Fibroblast of skin of back (primary cell): ENCODE measurements around the gene PRKN.

Experiments
- DNase-seq: peaks from one replicate; pipeline ENCODE4 v3.0.0-alpha.2; 2013

The PRKN gene

DNA sequence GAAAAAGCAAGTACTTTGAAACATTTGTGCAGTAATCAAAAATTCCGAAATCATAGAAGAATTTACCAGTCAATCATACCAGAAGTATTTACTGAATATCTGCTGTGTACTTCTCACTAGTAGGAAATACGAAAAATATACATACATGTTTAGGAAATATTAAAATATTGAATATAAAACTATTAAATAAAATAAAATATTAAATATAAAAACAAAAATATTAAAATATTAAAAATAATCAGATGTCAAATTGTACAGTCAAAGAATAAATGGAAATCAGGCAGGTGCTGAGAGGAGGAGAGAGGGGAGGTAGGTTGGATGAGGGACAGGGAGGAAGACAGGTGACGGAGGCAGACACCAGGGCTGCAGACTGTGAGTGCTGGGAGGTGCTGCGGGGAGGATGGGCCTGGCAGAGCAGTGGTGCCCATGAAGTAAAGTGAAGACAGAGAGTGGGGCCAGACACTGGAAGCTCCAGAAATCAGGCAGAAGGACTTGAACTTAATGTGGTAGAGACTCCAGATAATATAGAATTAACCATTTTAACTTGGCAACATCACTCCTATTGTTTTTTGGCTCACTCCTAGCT, 55.9 kb downstream of the PRKN start:
- no peak for DNase-seq

DNA sequence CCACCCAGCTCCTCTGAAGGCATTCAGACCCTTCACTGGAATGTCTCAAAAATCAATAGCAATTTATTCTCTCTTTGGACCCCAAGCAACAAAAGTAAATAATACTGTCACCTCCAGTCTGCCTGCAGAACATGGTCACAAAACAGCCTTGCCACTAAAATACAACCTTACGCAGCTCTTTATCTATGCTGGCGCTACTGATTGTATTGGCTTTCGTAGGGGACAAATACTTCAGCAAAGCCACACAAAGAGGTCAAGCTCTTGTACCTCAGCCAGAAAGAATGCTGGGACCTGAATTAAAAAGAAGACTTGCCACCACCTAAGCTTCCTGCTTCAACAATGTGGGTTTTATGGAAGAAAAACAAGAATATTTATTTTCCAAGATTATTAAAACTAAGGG, 57.2 kb downstream of the PRKN start:
- no peak for DNase-seq

DNA sequence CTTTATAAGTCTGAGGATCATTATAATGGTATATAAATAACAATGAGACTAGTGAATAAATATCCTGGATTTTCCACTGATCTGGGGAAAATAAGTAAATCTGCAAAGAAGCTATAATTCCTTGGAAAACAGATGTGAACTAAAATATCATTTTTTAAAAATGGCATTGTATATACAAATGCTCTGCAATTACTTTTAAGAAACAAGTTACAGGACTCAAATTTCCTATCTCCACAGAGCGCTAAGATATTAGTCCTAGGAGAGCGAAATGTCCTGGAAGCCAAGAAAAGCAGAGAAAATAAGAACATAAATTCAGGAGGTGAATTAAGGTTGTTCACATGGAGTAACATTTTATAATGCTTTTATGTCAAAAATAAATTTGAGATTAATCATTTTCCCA, 61.3 kb downstream of the PRKN start:
- no peak for DNase-seq

DNA sequence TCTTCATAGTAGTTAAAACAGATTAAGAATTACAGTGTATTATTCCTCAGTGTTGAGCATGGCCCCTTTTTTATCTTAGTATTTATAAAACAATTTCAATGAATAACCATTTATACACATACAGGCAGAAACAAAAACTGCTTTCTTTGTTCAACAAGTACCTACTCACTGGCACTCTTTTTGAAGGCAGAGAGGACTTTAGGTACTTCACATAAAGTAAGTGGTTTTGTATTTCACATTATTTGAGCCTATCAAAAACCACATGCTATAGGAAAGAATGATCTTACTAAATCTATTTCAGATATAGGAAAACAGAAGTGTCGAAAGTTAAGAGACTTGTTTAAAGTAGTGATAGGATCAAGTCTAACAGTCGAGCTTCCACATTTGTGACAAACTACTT, 73.8 kb downstream of the PRKN start:
- DNase-seq, result no peak

DNA sequence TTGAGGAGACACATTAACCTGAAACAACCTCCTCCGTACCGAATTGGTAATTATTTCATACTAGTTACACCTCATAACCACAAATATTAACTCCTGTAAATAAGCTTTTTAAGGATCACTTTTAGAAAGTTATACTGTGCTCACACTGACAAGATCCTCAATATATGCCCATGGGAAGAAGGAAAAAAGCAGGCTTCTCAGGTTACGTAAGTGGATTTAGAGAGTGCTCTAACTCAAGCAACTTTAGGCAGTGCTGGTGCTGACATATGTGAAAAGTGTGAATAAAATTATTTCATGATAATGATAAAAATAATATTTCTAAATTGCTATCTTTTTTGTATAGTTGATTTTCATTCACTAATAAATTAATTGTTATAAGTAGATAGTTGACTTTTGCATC, 76.1 kb downstream of the PRKN start:
- DNase-seq, result no peak

DNA sequence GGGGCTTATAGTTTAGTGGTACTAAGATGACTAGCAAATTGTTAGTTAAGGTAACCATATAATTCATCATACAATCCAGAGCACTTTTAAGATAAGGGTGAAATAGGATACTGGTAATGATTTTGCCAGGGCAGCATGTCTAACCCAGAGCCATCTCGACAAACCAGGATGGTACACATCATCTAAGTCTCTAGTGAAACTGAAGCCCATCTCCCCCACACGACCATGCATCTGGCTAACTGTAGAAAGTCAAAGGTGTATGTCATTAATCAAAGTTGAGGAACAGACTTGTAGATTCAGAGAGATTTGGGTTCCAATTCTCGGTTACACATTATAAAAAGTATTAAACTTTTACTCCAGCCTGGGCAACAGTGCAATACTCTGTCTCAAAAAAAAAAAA, 78.3 kb downstream of the PRKN start:
- DNase-seq, result no peak

DNA sequence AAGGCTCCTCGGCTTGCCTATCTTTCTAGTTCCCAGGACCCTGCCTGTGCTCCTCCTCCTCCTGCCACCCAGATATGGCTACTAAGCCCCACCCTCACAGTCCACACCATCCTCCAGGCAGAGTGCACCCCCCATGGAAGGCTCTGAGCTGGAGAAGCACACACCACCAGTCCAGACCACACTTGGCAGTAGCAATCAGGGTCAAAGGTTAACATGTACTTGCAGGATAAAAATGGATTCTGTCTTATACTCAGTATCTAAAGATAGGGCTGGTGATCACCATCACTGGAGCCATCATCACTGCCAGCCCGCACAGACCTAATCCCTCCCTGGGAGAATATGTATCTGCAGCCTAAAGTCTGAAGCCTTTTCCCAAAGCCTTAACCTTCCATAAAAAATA, 83.4 kb downstream of the PRKN start:
- no peak for DNase-seq

DNA sequence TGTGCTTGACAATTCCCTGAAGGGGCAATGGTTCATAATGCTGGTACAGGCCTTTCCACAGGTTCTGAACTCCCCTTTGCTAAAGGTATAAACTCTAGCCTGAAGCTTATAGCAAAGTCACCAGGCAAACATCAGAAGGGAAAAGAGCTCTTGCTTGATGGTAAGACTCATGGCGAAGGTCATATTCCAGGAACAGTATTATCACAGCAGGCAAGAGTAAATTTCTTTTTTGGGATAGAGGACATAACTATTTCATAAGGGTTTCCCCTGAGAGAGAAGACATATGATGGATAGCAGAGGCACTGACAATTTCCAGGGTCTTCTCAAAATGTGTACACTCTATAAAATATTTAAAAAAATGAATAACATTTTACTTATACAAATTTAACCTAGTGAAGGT, 86.8 kb downstream of the PRKN start:
- DNase-seq, result no peak

DNA sequence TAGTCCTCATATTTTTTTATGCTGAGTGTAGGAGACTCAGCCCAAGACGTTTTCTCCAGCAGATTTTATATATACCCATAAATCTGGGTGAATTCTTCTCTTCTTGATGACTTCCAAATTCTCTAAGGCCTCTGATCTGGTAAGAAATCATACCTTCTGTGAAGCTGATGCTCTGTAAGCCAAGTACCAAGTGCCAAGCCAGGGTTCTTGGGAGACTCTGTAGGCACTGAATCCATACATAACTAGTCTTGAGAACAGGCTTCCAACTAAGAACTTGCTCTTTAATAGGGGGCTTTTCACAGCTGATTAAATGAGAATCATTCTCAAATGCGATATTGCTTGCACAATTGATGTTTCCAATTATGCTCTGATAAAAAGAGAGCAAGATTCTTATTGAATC, 87.6 kb downstream of the PRKN start:
- no peak for DNase-seq

DNA sequence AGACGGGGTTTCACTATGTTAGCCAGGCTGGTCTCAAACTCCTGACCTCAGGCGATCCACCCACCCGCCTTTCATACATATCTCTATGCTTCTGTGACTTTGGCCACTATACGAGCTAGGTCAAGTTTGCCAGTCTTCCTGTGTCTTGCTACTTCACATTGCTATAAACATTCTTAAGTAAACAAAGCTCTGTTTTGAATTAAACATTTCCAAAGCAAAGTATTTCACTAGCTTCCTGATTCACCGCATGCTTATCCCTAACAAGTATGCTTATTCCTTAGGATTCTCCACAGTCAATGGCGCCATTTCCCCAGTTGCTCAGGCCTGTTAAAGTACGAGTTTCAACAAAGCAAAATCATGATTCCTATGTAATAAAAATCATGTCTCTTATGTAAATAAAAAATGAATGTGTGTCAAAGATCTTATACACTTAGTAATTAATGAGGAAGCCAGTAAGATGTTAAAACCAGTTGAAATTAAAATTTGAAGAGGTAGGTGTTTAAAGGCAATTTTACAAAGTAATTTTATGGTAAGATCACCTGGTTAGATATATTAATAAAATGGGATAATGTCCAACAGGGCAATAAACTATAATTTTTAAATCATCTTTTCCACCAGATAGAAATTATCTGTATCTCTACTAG, 88.5 kb downstream of the PRKN start:
- peak; percentile 5 for DNase-seq

DNA sequence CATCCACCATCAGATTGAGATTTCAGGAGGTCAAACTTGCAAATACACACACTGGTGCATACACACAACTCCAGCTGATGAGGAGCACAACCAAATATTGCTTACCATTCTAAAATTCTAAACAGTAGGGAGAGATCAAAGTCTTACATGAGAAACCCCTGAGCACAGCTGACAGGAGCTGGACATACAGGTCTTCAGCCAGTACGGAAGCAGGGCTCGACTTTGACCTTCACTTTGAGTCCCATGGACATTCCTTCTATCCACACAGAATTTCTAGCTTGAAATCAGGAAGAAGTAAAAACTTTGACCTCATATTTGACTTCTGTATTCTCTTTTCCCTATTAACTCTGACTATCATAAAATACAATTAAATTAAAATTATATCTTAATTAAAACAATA, 90.2 kb downstream of the PRKN start:
- no peak for DNase-seq

DNA sequence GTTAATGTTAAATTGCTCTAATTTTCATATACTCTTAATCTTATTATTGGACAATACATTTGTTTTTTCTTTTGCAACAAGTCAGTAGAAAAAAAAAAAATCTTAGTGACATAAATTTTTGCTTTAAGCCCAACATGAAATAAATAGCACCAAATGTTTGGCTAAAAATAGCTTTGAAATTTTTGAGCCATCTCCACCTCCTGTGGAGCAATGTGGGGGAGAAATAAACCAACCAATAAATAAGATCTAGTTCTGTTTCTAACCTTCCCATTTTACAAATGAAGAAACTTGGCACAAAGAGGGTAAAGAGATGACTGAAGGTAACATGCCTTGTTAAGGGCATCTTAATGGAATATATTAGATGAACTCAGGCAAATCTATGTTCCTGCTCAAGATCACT, 91.4 kb downstream of the PRKN start:
- DNase-seq, result no peak

DNA sequence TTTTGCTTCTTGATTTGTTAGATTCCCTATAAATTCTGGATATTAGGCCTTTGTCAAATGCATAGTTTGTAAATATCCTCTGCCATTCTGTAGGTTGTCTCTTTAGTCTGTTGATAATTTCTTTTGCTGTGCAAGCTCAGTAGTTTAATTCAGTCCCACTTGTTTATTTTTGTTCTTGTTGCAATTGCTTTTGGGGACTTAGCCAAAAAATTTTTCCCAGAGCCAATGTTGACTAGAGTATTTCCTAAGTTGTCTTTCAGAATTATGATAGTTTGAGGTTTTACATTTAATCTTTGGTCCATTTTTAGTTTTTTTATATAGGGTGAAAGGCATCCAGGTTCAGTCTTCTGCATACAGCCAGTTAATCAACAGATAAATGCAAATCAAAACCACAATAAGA, 96.0 kb downstream of the PRKN start:
- DNase-seq, result no peak

DNA sequence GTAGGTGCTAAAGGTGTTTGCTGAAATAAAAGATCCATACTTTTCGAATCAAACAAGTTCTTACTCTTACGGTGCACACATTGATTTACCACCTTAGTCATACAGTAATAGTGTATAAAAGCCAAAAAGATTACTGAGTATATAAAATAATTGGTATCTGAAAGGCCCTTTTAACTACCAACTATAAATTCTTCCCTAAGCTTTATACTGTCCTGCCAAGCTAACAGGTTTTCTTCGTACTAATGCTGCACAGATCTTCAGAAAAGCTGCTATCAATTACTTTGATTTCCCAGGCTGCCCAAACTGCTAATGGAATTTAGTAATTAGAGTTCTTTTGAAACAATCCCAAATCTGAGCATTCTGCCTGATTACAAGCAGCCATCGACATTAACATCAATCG, 97.5 kb downstream of the PRKN start:
- DNase-seq, result no peak

DNA sequence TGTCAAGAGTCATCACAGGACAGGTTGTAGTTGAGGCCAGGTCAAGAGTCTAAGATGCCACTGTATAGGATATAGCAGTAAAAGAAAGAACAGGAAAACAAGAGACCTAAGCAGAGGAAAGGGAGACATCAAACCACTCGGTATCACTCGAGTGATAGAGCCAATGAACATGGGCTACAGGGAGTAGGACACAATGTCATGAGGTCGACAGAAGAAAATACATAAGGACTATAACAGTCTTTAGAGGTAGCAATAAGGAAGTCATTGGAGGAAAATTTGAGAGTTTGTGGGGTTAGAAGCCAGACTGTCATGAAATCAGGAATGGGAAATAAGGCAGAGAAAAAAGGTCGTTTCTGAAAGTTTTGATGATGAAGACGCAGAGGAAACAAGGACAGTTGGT, 99.7 kb downstream of the PRKN start:
- DNase-seq, result no peak

DNA sequence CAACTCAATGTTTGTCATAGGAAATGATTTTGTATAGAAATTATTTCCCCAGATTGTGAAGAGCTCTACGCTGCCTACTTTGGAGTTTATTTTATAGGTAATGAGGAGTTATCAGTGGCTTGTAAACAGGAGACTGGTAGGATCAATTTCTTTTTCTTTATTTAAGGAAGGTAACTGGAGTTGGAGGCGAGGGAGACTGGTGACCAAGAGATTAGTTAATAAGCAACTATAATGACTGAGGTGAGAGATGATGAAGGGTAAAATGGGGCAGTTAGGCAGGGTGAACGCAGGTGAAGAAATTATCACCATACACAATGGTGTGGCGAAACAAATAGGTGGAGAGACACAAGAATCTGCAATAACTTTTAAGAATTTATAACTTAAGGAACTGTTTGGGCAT, 100.2 kb downstream of the PRKN start:
- DNase-seq, result no peak

DNA sequence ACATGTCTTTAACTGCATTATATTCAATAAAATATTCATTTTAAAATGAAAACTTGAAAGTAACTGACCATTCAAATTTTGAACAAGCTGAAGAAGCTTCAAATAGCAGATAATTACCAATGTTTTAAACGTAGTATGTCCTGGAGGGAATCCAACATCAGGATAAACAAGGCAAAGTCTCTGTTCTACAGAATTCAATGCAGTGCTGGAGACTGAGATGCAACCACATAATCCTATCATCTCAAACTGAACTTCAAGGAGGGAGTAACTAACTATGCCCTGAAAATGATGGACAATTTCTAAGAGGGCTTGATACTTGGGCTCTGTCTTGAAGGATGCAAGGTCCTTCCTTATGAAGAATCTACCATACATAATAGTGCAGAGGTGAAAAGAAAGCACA, 100.7 kb downstream of the PRKN start:
- no peak for DNase-seq

DNA sequence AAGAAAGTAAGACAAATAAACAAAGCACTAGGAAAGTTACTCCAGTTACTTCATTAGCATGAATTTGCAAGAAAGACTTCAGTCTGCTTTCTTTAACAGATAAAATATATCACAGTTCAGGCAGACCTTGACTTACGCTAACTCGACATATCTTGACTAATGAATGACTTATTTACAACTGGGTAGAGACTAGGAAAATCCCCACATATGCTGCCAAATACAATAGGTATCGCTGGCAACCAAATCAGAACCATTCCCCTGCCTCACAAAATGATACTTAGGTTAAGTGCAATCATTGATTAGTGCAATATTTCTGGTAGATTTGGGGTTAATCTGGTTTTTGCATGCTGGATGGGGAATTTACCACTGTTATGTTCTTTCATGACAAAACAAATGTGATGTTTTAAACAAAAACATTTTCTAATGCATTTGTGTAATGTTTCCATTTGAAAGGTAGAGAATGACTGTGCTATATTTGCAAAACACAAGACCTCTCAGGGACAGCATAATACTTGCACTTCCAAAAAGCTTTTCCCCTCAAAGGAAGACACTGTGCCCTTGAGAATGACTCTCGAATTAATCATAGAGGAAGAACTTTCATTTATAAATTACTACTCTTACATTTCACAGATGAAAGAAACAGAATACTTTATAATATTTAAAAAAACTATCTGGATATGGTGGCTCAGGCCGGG, 101.6 kb downstream of the PRKN start:
- DNase-seq, result no peak

DNA sequence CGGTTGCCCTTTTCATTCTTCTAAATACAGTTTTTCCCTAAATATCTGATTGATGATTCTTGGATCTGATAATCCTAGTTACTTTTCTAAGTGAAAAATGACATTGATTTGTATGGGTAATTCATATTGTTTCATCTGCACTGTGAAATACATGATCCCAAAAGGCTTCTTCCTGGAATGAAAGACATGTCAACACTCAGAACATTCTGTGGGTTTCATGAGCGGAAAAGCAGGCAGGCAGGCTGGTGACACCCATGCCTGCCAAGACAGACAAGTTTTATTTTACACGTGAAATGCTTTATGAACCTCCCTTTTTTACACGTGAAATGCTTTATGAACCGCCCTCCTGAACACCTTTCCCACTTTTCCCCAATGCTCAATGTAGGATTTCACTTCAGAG, 105.0 kb downstream of the PRKN start:
- DNase-seq, result no peak

DNA sequence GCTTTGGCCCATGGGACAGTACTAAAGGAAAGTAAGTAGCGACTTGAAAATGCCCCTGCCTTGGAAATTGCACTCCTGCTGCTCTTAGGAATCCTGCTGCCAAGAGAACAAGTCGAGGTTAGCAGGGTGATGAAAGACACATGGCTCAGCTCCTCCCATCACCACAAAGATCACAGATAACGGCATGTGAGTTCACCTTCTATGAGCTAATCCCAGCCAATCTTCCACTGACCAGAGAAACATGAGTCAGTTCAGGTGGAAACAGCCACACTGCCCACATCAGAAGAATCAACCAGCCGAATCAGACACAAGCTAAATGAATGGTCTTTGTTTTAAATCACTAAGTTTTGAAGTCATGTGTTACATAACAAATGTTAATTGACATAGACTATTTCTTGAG, 106.3 kb downstream of the PRKN start:
- DNase-seq, result no peak

DNA sequence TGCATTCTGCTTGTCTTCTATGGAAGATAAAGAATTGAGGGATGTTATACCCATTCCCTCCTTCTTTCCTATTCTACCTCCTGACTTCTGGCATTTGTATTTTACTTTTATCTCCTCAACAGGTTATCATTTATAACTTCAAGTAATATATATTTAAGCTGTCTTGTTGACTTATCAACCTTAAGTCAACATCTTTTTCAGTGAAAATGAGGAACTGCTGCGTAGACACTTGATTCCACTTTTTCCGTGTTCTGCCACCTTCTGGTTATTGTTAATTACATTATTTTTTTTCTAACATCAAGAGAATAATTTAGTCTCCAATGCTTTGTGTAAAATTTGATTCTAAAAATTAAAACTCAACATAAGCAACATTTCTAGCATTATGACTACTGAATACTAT, 107.5 kb downstream of the PRKN start:
- no peak for DNase-seq

DNA sequence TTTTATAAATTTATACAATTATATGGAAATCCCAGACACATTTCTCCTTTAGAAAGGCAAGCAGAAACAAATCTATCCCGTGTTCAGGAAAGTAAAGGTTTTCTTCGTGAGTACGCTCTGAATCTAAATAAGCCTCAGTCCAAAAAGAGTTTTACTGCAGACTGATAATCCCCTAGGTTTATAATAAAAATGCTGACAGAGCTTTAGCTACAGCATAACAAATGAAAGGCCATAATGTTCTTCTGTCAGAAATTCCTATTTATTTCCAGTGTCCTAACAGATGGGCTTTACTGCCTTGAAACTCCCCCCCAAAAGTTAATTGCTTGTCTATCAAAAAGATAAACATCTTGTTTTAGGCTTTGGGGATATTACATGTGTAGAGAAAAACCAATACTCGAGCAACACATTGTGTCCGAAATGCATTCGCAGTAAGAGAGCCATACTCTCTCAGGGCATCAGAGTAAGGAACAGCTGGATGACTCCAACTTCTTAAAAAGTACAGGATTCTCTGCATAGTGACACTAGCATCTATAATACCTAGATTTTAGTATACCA, 109.0 kb downstream of the PRKN start:
- no peak for DNase-seq

DNA sequence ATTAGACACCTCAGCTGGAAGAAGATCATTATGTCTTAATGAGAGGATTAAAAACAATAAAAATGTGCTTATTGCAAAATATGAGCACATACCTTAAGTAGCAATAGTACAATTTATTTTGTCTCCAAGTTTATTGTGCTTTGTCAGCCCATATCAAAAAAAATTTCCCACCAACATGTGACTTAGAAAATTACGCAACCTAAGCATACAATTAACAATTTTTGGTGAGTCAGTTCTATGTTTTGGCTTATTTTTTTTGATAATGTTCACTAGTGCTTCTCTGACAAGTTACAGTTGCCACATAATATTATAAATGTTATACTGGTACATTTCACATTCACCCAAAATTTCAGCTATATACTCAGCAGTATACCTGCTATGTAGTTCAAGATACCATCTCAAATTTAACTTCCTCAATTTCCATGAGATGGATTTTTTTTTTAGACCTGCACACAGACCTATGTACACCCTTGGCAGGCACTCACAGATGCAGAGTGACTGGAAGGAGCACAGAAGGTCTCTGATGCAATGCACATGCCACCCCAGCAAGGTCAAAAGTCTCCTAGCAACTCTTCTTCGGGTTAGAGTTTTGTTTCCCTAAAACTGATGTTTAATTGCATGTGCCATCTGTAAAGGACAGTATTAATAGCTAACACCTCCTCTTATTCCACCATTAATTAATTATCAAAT, 112.4 kb downstream of the PRKN start:
- no peak for DNase-seq

DNA sequence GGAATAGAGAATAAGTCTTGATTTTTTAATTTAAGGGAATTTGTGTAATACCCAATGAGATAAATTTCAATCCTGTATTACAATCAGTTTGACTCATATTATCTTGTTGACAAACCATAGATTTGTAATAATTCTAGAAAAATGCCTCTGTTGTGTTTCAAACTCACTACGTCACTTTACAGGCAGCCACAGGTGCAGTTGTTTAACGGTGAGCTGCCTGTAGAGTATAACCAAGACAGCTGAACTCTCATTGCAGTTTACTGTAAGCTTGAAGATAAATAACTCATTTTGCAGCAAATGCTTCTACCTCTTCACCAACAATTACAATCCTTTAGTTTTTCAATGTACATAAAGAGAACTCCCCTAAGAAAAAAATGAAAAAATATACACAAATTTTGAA, 114.3 kb downstream of the PRKN start:
- DNase-seq, result no peak
